GM21423 (cell line): ENCODE measurements around the gene ZGLP1.
"Not testable (repeated sequence)": the region's sequence is repeated elsewhere in the genome, so short reads cannot be mapped to it uniquely, and the experiment has no call there.

Experiments
- ATAC-seq: cut with Tn5 transposase; IDR thresholded peaks from one replicate; pipeline ENCODE4 v1.9.1; 2021; ENCODE audit warnings: mild to moderate bottlenecking, moderate library complexity; ENCODE audit not compliant: unreplicated experiment

ZGLP1 gene

DNA sequence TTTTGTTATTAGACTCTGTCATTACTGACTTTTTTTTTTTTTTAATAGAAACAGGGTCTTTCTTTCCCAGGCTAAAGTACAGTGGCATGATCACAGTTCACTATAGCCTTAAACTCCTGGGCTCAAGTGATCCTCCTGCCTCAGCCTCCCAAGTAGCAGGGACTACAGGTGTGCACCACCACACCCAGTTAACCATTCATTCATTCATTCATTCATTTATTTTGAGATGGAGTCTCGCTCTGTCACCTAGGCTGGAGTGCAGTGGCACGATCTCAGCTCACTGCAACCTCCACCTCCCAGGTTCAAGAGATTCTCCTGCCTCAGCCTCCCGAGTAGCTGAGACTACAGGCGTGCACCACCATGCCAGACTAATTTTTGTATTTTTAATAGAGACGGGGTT, 27.6 kb downstream of the ZGLP1 start:
- not testable (repeated sequence) for ATAC-seq

DNA sequence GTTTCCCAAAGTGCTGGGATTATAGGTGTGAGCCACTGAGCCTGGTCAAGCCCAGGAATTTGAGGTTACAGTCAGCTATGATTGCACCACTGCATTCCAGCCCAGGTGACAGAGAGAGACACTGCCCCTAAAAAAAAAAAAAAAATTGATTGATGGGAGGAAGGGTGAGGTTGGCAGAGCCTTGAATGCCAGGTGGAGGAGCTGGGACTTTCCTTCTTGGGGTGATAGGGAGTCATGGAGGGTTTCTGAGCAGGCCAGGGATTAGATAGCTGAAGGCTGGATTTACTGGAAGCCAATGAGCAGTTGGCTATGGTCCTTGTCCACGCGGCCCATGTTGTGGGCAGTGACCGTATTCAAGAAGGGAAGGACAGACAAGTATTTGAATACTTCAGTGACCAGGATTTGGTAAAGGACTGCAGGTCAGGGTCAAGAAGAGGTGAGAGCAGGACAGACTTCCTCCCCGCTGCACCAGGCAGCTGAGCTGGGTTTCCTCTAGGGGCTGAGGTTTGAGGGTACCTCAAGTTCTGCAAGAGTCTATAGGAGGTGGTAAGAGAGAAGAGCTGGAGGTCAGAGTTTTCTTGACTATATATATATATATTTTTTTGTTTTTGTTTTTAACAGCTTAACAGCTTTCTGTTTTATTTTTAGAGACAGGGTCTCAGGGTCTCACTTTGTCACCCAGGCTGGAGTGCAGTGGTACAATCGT, 29.7 kb downstream of the ZGLP1 start:
- no peak for ATAC-seq

DNA sequence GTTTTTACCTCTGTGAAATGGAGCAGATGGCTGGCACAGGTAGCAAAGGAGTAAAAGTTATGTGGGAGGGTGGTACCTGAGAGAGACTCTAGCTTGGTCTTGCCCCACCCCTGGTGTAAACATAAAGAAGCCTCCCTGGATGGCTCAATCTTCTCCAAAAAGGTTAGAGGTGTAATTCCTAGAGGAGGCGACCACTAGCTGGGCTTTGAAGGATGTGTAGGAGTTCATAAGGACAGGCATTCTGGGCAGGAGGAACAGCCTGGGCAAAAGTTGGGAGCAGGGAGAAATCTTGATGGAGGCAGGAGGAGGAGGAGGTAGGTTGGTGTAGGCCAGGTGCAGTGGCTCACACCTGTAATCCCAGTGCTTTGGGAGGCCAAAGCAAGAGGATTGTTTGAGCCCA, 30.7 kb downstream of the ZGLP1 start:
- ATAC-seq, result no peak

DNA sequence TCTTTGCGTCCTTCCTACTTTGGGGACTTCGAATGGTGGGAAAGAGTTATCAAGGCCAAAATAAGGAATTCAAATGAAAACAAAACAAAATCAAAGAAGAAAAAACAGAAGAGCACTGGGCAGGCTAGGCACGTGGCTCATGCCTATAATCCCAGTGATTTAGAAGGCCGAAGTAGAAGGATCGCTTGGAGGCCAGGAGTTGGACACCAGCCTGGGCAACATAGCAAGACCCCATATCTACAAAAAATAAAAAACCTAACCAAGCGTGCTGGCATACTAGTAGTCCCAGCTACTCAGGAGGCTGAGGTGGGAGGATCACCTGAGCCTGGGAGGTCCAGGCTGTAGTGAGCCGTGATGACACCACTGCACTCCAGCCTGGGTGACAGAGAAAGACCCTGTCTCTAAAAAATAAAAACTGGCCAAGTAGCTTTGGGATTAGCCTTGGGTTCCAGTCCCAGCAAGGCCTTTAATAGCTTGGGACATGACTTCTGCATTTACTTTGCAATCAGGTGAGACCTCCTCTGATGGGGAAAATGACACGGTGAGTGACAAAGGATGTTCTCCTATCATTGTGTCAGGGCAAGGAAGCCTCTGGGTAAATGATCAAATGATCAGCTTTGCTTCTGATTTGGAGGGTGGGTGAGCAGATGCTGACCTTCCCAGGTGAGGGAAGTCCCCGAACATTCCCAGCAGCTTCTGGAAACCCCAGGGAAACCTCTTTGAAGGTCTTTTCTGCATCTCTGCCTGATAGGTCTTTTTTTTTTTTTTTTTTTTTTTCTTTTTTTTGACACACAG, 31.6 kb downstream of the ZGLP1 start:
- ATAC-seq, result no peak

DNA sequence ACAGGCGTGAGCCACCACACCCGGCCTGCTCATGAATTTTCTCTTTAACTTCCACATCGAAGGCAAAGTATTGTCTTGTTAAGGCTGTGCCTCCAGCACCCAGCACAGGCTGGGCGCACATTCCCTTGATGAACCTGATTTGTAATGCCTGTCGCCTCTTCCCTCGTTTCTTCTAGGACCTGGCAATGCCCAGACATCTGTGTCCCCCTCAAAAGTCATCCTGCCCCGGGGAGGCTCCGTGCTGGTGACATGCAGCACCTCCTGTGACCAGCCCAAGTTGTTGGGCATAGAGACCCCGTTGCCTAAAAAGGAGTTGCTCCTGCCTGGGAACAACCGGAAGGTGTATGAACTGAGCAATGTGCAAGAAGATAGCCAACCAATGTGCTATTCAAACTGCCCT, 35.0 kb downstream of the ZGLP1 start:
- ATAC-seq, result no peak

DNA sequence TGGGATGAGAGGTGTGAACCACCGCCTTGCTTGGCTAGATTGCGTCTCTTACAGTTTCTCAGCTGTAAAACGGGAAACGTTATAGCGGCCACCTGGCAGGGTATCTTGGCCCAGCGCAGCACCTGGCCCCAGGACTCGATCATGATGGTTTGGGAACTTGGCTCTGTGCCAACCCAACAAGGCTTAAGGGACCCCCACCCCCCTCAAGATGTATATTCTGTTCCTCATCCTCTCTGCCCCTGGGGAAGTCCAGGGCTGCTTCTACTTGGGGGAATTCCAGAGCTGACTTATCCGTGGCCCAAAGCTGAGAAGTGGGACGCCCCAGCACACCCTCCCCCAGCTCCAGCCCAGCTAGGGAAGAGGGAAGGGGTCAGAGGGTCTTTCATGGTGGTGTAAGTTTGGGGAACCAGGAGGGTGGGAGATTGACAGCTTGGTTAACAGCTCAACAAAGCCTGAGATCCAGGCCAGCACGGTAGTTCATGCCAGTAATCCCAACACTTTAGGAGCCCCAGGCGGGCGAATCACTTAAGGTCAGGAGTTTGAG, 38.0 kb downstream of the ZGLP1 start:
- peak; percentile 19 for ATAC-seq

DNA sequence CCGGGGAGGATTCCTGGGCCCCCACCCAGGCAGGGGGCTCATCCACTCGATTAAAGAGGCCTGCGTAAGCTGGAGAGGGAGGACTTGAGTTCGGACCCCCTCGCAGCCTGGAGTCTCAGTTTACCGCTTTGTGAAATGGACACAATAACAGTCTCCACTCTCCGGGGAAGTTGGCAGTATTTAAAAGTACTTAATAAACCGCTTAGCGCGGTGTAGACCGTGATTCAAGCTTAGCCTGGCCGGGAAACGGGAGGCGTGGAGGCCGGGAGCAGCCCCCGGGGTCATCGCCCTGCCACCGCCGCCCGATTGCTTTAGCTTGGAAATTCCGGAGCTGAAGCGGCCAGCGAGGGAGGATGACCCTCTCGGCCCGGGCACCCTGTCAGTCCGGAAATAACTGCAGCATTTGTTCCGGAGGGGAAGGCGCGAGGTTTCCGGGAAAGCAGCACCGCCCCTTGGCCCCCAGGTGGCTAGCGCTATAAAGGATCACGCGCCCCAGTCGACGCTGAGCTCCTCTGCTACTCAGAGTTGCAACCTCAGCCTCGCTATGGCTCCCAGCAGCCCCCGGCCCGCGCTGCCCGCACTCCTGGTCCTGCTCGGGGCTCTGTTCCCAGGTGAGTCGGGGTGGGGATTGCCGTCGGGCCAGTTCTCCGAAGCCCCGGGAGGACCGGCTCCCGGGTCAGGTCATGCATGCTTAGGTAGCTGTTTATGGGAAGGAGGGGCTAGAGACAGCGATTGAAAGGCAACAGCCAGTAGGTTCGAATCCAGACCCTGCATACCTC, 38.8 kb downstream of the ZGLP1 start, which contains the start of gene ICAM1:
TSS of gene ICAM1 (plus strand) at position 505 of the 779 bp plus-strand sequence. CDS start at position 545, 40 bp downstream.
- peak; percentile 50 for ATAC-seq

DNA sequence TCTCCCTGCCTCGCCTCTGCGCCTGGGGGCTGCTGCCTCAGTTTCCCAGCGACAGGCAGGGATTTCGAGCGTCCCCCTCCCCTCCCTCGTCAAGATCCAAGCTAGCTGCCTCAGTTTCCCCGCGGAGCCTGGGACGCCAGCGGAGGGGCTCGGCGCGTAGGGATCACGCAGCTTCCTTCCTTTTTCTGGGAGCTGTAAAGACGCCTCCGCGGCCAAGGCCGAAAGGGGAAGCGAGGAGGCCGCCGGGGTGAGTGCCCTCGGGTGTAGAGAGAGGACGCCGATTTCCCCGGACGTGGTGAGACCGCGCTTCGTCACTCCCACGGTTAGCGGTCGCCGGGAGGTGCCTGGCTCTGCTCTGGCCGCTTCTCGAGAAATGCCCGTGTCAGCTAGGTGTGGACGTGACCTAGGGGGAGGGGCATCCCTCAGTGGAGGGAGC, 39.4 kb downstream of the ZGLP1 start:
- peak; percentile 42 for ATAC-seq

DNA sequence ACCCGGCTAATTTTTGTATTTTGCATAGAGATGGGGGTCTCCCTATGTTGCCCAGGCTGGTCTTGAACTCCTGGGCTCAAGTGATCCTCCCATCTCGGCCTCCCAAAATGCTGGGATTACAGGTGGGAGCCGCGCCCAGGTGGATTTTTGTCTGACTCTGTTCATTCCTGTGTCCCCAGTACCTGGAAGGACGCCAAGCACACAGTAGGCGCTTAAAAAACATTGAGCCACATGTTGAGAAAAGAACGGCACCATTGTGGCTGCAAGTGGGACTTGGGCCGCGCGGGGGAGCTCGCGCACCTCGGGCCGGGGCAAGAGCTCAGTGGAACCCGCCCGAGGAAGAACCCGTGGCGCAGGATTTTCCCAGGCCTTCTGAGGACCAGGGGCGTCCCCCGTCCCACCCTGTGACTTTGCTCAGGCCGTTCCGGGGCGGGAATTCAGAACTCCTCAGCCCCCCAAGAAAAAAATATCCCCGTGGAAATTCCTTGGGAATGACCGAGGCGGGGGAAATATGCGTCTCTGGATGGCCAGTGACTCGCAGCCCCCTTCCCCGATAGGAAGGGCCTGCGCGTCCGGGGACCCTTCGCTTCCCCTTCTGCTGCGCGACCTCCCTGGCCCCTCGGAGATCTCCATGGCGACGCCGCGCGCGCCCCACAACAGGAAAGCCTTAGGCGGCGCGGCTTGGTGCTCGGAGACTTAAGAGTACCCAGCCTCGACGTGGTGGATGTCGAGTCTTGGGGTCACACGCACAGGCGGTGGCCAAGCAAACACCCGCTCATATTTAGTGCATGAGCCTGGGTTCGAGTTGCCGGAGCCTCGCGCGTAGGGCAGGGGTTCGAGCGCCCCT, 40.1 kb downstream of the ZGLP1 start:
- ATAC-seq, result peak; percentile 31

DNA sequence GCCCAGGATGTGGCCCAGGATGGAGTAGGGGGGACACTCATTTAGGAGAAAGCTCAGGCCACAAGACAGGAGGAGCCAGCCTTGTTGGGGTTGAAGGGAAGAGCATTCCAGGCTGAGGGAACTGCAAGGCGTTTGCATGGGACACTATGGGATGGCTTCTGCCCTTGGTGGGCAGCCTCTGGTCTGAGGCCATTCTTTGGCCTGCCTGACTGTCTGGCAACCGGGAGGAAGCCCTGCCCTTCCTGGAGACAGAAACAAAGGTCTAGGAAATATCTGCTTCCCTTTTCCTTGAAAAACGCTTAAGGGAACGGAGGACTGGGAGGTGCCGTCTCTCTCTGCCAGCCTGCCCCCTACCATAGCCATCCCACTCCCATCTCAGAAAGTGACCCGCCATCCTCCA, 41.5 kb downstream of the ZGLP1 start:
- ATAC-seq, result no peak

DNA sequence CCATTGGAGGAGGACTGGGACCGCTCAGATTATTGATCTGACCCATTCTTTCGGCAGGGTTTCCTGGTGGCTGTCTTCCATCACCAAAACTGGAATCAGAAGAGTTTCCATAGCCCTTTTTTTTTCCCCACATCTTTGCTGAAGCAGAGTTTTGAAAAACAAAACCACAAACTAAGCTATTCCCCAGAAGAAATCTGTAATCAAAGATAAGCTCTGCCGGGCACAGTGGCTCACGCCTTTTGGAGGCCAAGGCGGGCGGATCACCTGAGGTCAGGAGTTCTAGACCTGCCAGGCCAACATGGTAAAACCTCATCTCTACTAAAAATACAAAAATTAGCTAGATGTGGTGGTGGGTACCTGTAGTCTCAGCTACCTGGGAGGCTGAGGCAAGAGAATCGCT, 42.9 kb downstream of the ZGLP1 start:
- no peak for ATAC-seq

DNA sequence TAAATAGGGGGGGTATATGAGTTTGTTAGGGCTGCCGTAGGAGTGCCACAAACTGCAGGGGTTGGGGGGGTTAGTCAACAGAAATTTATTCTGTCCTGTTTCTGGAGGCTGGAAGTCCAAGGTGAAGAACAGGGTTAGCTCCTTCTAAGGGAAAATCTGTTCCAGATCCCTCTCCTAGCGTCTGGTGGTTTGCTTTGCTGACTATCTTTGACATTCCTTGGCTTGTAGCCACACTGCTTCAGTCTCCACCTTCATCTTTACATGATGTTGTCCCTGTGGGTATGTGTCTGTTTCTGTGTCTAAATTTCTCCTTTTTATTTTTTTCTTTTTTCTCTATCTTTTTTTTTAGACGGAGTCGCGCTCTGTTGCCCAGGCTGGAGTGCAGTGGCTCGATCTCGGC, 46.8 kb downstream of the ZGLP1 start:
- no peak for ATAC-seq

DNA sequence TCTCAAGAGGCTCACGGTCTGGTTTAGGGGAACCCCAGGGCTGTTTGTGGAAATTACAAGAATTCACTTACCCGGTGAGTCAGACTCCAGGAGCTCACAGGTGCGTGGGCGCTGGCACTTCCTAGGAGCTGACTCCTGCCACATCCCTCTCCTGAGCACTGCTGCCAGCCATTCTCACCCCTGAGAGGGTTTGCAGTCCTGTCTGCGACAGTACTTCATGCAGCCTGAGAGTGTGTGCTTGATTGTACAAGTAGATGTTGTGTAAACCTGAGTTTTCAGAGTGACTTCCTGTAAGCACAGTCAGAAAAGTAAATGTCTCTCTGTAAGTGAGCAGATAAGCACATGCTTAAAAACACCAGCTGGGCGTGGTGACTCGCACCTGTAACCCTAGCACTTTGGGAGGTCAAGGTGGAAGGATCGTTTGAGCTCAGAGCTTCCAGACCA, 49.5 kb downstream of the ZGLP1 start:
- ATAC-seq, result no peak

DNA sequence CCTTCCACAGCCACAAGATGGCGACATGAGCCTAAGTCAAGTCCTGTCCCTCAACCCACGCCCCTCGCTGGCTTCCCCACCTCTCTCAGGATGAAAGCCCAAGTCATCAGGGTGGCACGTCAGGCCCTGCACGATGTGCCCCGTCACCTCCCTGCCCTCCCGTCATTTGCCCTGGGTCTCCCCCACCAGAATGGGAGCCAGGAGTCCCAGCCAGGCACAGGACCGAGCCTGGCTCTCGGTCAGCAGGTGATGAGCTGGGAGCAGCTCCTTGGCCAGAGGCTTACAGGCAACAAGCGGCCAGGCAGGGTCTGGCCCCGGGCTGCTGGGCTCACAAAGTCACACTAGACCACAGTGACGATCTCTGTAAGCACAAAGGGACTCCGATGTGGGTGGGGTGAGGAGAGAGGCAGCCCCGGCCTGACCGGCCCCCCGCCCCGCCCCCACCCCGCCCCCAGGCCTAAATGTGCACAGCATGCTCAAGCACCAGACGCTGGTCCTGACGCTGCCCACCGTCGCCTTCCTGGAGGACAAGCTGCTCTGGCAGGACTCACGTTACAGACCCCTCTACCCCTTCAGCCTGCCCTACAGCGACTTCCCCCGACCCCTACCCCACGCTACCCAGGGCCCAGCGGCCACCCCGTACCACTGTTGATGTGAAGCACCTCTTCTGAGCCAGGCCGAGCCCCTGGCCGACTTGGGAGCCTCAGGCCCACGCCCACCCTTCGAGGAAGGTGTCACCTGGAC, 50.3 kb downstream of the ZGLP1 start:
- no peak for ATAC-seq

DNA sequence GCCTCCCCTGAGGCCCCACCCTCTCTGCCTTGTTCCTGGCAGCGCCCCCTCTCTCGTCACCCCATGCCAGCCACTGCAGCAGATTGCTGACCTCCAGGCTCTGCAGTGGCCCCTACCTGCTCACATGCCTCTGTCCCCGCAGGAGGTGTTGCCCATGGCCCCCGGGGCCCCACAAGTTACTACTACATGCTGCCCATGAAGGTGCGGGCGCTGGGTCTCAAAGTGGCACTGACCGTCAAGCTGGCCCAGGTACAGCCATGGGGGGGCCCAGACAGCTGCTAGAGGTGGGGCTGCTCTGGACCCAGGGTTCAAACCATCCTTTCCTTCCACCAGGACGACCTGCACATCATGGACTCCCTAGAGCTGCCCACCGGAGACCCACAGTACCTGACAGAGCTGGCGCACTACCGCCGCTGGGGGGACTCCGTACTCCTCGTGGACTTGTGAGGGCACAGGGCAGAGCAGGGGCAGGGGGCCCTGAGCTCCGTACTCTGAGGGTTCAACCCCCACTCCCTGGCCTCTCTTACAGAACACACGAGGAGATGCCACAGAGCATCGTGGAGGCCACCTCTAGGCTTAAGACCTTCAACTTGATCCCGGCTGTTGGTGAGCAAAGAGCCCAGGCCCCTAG, 51.4 kb downstream of the ZGLP1 start:
- no peak for ATAC-seq

DNA sequence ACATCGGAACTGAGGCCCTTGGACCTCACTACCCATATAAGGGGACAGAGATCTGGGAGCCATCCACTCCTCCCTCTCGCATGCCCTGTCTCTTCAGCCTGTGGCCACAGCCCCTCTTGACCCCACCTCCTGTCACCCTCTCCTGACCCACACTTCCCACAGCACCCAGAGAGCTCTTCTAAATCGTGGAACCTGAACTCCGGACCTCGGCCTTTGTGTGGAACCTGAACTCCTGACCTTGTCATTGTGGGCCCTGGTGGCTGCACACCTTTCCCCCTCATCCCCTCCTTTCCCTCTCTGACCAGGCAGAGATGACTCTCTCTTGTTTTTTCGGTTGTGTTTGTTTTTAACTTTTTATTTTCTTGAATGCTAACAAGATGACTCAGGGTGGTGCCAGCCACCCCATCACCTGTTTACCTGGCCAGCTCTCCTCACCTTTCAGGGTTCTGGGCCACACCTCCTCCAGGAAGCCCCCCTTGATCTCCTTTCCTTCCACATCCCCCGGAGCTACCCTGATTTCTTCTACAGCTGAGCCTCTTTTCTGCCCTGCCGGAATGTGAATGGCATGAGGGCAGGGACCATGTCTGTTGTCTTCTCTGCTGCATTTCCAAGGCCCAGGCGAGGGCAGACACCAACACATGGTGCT, 52.5 kb downstream of the ZGLP1 start:
- ATAC-seq, result no peak

DNA sequence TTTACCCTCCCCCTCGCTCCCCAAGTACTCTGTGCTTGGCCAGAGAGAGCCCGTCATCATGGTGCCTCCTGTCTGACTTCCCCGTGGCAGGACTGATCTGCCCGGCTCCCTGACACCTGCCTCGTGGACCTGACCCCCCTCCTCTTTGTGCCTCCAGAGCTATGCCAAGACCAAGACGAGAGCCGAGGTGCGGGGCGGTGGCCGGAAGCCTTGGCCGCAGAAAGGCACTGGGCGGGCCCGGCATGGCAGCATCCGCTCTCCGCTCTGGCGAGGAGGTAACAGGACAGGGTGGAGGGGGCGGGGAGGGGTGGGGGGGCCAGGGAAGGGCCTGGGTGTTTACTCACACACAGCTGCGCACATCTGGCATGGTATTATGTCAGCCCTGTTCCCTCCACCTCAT, 53.1 kb downstream of the ZGLP1 start:
- no peak for ATAC-seq

DNA sequence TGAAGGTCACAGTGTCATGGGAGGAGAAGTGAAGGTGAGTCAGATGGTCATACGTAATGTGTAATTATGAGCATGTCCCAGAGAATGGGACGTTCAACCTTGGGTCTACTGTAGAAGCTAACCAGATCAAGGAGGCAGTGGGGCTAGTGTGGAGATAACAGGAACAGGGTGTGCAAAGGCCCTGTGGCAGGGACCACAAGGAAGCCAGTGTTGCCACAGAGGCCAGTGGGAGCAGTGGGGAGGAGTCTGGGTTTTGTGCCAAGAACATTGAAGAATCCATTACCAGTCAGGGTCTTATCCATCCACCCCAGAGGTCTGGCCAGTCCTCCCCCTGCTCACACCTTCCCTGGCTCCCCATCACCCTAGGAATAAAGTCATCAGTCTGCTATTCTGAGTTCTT, 54.3 kb downstream of the ZGLP1 start:
- no peak for ATAC-seq
